ENCODE data around the gene ATRIP.

Gene ATRIP

DNA sequence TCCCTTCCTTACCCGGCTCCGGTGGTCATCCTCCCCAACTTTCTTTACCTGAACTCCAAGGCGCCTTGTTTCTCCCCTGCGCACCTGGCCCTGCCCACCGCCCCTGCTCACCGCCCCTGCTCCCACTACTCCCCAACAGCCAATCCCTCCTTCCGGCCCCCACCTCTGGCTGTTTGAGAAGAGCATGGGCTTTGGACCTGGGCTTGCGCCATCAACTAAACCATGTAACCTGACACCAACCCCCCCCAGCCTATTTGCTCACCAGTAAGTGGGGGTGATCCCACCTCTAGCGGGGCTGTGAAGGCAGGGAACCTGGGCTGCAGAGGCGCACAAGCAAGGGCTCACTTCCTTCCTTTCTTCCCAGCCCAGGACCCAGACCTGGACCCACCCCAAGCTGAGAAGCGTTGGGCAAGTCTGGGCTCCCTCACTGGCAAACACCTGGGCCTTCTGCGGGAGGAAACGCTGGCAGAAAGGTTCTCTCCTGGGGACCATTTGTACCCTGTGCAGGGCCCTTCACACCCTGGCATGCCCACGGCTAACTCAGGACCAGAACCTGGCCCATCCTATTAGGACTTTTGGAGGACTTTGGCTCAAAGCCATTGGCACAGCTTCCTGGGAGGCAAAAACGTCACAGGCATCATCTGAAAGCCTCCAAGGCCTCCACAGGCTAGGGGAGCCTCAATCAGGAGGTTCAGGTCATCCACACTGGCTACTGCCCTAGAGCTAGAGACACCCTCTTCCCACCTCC, 16.4 kb upstream of the ATRIP start, which contains the start of gene PLXNB1:
Gene PLXNB1 (minus strand): TSS at position 127 of the 748 bp plus-strand sequence. CDS start 5,475 bp downstream, outside the sequence.
- peaks cover 72% of the 10 kb centered on the region for H3K4me1 ChIP-seq (ENCODE audit: control insufficient read depth, insufficient read depth, low read length)
- no peaks in the 10 kb centered on the region for H3K9me3 ChIP-seq (ENCODE audit: control insufficient read depth, low read length)
- no peaks in the 10 kb centered on the region for H3K27me3 ChIP-seq (ENCODE audit: control insufficient read depth, insufficient read depth, low read length)
- H3K4me3 ChIP-seq (ENCODE audit: low read length) = peak within 1 kb of the TSS; percentile 40
- peak within 1 kb of the TSS; percentile 77 for H3K9ac ChIP-seq (ENCODE audit: low read length)
- no peaks in the 10 kb centered on the region for H3K36me3 ChIP-seq (ENCODE audit: control insufficient read depth, insufficient read depth, low read length)

GRCh38 chr3:48430708-48431101, 15.8 kb upstream of the ATRIP start:
- no peaks in the 10 kb centered on the region for H3K9me3 ChIP-seq (ENCODE audit: control insufficient read depth, low read length)
- H3K4me1 ChIP-seq (ENCODE audit: control insufficient read depth, insufficient read depth, low read length) = peaks cover 67% of the 10 kb centered on the region
- H3K4me3 ChIP-seq (ENCODE audit: low read length) = peak overlapping the region; percentile 40
- no peaks in the 10 kb centered on the region for H3K36me3 ChIP-seq (ENCODE audit: control insufficient read depth, insufficient read depth, low read length)
- H3K27me3 ChIP-seq (ENCODE audit: control insufficient read depth, insufficient read depth, low read length) = no peaks in the 10 kb centered on the region
- H3K9ac ChIP-seq (ENCODE audit: low read length) = peak overlapping the region; percentile 77

- Histone ChIP-seq H3K27me3 (ENCODE audit: control insufficient read depth, insufficient read depth, low read length) (no peaks in the 10 kb centered on the region), H3K9ac (ENCODE audit: low read length) (peak overlapping the region; percentile 77), H3K4me1 (ENCODE audit: control insufficient read depth, insufficient read depth, low read length) (peaks cover 68% of the 10 kb centered on the region), H3K4me3 (ENCODE audit: low read length) (no peak overlapping the region), H3K36me3 (ENCODE audit: control insufficient read depth, insufficient read depth, low read length) (no peaks in the 10 kb centered on the region), H3K9me3 (ENCODE audit: control insufficient read depth, low read length) (no peaks in the 10 kb centered on the region)
Measured at GRCh38 chr3:48431224-48432029, 15.1 kb upstream of the ATRIP start.

DNA sequence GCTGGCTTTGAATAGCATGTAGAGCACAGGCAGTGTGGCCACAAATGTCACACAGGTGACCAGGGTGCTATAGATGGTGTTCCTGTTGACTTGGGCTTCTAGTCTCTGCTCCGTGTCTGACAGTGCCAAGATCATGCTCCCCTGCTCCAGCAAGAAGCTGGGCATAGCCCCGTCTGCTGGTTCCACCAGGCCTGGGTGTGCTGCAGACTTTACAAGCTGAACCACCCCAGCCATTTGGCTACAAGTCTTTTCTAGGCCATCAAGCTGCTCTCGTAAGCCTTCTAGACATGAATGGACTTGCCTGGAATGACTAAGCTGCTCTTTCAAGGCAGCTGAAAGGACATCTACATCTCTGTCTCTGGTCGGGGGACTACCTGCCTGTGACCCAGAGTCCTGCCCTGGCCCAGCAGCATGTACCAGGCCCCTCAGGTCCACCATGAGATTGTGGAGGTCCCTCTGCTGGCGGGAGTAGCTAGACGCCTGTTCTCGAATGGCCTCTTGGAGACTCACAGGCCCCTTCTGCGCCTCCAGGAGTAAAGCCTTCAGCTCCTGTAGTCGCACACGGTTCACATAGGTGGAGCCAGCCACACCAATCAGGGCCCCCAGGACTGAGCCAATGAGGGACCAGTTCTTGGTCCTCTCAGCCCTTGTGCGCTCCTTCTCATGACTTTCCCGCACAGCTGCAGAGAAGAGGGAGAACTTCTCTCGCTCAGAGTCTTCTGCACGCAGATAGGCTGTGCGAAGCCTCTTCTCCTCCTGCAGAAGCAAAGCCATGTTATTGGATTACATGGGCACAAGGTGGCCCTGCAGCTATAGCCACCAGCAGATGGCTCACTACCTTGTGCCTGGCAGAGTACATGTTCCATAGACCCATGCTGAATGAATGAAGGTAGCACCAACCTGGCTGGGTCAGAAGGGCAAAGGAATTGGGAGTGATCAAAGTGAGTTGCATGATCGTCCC, 13.8 kb upstream of the ATRIP start:
- Histone ChIP-seq H3K36me3 (ENCODE audit: control insufficient read depth, insufficient read depth, low read length) (no peaks in the 10 kb centered on the region), H3K9ac (ENCODE audit: low read length) (no peak overlapping the region), H3K27me3 (ENCODE audit: control insufficient read depth, insufficient read depth, low read length) (no peaks in the 10 kb centered on the region), H3K4me1 (ENCODE audit: control insufficient read depth, insufficient read depth, low read length) (peaks cover 55% of the 10 kb centered on the region), H3K4me3 (ENCODE audit: low read length) (no peak overlapping the region), H3K9me3 (ENCODE audit: control insufficient read depth, low read length) (no peaks in the 10 kb centered on the region)

- Histone ChIP-seq H3K27me3 (ENCODE audit: control insufficient read depth, insufficient read depth, low read length) (no peaks in the 10 kb centered on the region), H3K36me3 (ENCODE audit: control insufficient read depth, insufficient read depth, low read length) (no peaks in the 10 kb centered on the region), H3K4me3 (ENCODE audit: low read length) (no peak overlapping the region), H3K9ac (ENCODE audit: low read length) (no peak overlapping the region), H3K9me3 (ENCODE audit: control insufficient read depth, low read length) (no peaks in the 10 kb centered on the region), H3K4me1 (ENCODE audit: control insufficient read depth, insufficient read depth, low read length) (peaks cover 48% of the 10 kb centered on the region)
Measured at GRCh38 chr3:48433472-48434118, 12.9 kb upstream of the ATRIP start.

- Histone ChIP-seq H3K36me3 (ENCODE audit: control insufficient read depth, insufficient read depth, low read length) (no peaks in the 10 kb centered on the region), H3K9me3 (ENCODE audit: control insufficient read depth, low read length) (no peaks in the 10 kb centered on the region), H3K9ac (ENCODE audit: low read length) (no peak overlapping the region), H3K4me3 (ENCODE audit: low read length) (no peak overlapping the region), H3K4me1 (ENCODE audit: control insufficient read depth, insufficient read depth, low read length) (peaks cover 48% of the 10 kb centered on the region), H3K27me3 (ENCODE audit: control insufficient read depth, insufficient read depth, low read length) (no peaks in the 10 kb centered on the region)
Measured at GRCh38 chr3:48434591-48435222, 11.8 kb upstream of the ATRIP start.

DNA sequence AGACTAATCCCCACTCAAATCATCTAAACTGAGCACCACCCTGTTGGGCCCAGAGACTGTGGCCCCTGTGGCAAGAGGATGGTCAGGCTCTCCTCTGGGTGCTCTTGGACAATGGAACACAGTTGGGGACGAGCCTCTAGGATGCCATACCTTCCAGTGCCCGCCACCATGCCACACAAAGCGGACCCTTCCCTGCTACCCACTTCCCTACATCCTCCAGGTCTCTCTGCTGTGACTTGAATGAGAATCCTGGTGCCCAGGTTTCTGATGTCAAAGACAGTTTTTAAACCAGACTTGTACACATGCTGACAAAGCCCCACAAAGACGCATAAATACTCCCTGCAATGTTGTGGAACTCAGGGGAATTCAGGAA, 11.3 kb upstream of the ATRIP start:
- no peaks in the 10 kb centered on the region for H3K36me3 ChIP-seq (ENCODE audit: control insufficient read depth, insufficient read depth, low read length)
- no peak overlapping the region for H3K4me3 ChIP-seq (ENCODE audit: low read length)
- no peaks in the 10 kb centered on the region for H3K27me3 ChIP-seq (ENCODE audit: control insufficient read depth, insufficient read depth, low read length)
- H3K4me1 ChIP-seq (ENCODE audit: control insufficient read depth, insufficient read depth, low read length) = peaks cover 43% of the 10 kb centered on the region
- H3K9ac ChIP-seq (ENCODE audit: low read length) = no peak overlapping the region
- H3K9me3 ChIP-seq (ENCODE audit: control insufficient read depth, low read length) = no peaks in the 10 kb centered on the region

DNA sequence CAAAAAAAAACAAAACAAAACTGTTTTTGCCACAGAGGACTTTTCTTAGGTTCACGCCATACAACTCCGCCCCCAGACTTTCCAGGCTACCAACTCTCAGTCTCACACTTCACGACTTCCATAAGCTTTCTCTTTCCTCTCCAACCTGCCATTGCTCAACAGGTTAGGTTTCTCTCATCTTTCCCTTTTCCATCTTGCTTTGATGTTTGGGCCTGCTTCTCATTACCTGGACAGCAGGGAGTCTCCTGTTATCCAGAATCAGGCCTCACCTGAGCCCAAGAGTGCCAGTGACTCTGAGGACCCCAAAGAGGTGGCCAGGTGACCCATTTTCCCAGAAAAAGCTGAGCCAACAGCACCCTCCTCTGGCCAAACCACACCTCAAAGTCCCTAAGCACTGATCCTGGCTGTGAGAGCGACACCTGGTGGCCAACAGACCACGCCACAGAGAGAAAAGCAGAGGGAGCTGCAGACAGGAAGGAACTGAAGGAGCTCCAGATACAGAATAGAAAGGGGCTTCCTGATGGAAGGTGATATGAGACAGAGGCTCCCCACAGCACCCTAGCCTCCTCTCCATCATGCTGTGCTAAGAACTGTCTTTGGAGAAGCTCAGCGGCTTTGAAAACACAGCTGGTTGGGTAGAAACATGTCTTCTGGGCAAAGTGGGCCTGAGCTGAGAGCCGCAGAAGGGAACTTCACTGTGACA, 10.6 kb upstream of the ATRIP start:
- Histone ChIP-seq H3K36me3 (ENCODE audit: control insufficient read depth, insufficient read depth, low read length) (no peaks in the 10 kb centered on the region), H3K27me3 (ENCODE audit: control insufficient read depth, insufficient read depth, low read length) (no peaks in the 10 kb centered on the region), H3K9me3 (ENCODE audit: control insufficient read depth, low read length) (no peaks in the 10 kb centered on the region), H3K4me3 (ENCODE audit: low read length) (no peak overlapping the region), H3K4me1 (ENCODE audit: control insufficient read depth, insufficient read depth, low read length) (peaks cover 36% of the 10 kb centered on the region), H3K9ac (ENCODE audit: low read length) (peak overlapping the region; percentile 29)

DNA sequence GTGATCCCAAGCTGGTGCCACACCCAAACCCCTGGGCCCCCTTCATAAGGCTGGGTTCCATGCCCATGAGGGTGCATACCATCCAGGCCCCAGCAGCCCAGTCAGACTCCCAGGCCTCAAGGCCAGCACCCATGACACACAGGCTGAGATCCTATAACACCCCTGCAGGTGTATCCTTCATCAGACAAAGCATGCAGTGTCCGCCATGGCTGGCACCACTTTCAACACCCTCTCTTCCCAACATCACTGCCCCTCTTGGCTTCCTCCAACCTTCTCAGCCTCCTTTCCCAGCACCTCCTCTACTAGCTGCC, 10.1 kb upstream of the ATRIP start:
- Histone ChIP-seq H3K9me3 (ENCODE audit: control insufficient read depth, low read length) (no peaks in the 10 kb centered on the region), H3K36me3 (ENCODE audit: control insufficient read depth, insufficient read depth, low read length) (no peaks in the 10 kb centered on the region), H3K9ac (ENCODE audit: low read length) (no peak overlapping the region), H3K27me3 (ENCODE audit: control insufficient read depth, insufficient read depth, low read length) (no peaks in the 10 kb centered on the region), H3K4me3 (ENCODE audit: low read length) (no peak overlapping the region), H3K4me1 (ENCODE audit: control insufficient read depth, insufficient read depth, low read length) (peaks cover 35% of the 10 kb centered on the region)

DNA sequence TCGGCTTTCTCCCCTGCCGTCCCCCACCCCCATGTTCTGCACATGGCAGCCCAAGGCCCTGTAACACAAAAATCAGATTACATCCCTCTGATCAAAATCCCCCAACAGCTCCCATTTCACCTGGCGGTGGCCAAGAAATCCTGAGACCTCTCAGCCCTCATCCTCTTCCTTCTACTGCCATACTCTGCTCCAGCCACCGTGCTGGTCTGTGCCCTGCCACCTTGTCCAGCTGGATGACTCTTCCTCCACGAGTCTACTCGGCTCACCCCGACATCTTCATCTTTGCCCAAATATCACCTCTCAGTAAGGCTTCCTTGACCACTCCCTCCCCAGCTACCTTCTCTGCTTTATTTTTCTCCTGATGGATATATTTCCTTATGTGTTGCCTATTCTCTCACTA, 9.7 kb upstream of the ATRIP start:
- Histone ChIP-seq H3K4me1 (ENCODE audit: control insufficient read depth, insufficient read depth, low read length) (peaks cover 39% of the 10 kb centered on the region), H3K36me3 (ENCODE audit: control insufficient read depth, insufficient read depth, low read length) (no peaks in the 10 kb centered on the region), H3K4me3 (ENCODE audit: low read length) (no peak overlapping the region), H3K9me3 (ENCODE audit: control insufficient read depth, low read length) (no peaks in the 10 kb centered on the region), H3K9ac (ENCODE audit: low read length) (no peak overlapping the region), H3K27me3 (ENCODE audit: control insufficient read depth, insufficient read depth, low read length) (no peaks in the 10 kb centered on the region)

DNA sequence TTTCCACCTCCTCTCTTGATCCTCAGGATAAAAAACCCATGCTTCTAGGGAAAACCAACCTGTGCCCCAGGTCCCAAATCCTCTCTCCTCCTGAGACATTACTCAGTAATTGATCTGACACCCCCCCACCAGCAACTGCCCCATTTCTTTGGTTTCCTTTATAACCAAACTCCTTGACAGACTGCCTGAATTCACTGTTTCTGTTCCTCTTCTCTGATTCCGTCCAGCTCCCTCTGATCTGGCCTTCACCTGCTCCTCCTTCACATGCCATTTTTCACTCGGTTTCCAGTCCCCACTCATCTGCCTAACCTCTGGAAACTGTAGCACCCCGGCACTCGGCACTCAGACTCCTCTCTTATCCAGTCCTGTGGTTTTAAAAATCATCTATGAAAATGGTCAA, 8.7 kb upstream of the ATRIP start:
- H3K4me1 ChIP-seq (ENCODE audit: control insufficient read depth, insufficient read depth, low read length) = peaks cover 37% of the 10 kb centered on the region
- no peaks in the 10 kb centered on the region for H3K27me3 ChIP-seq (ENCODE audit: control insufficient read depth, insufficient read depth, low read length)
- H3K4me3 ChIP-seq (ENCODE audit: low read length) = no peak overlapping the region
- H3K36me3 ChIP-seq (ENCODE audit: control insufficient read depth, insufficient read depth, low read length) = no peaks in the 10 kb centered on the region
- H3K9me3 ChIP-seq (ENCODE audit: control insufficient read depth, low read length) = no peaks in the 10 kb centered on the region
- no peak overlapping the region for H3K9ac ChIP-seq (ENCODE audit: low read length)

All from mucosa of stomach (tissue), 1 donor.